ENCODE results near the gene AGO1.

DNA sequence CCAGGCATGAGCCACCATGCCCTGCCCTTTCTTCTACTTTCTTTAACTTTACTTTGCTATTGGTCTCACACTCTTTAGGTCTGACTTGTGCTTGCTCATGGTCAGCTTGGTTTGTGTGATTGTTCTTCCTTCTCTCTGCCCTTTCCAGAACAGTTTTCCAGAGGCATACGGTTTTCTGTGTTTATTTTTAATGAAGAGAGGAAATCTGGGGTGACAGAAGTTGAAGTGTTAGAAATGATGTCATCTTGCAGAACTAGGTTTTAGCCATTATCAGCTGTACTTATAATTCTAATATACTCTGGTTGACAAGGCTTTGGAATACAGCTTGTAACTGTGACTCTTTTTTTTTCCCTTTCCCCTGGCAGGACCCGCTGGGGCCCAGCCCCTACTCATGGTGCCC, 62.3 kb downstream of the AGO1 start:
- TF ChIP-seq, protein P1, sequence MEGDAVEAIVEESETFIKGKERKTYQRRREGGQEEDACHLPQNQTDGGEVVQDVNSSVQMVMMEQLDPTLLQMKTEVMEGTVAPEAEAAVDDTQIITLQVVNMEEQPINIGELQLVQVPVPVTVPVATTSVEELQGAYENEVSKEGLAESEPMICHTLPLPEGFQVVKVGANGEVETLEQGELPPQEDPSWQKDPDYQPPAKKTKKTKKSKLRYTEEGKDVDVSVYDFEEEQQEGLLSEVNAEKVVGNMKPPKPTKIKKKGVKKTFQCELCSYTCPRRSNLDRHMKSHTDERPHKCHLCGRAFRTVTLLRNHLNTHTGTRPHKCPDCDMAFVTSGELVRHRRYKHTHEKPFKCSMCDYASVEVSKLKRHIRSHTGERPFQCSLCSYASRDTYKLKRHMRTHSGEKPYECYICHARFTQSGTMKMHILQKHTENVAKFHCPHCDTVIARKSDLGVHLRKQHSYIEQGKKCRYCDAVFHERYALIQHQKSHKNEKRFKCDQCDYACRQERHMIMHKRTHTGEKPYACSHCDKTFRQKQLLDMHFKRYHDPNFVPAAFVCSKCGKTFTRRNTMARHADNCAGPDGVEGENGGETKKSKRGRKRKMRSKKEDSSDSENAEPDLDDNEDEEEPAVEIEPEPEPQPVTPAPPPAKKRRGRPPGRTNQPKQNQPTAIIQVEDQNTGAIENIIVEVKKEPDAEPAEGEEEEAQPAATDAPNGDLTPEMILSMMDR (conservative IDR thresholded peaks at IDR 0.05; ENCODE audit: low read length) = no peak
- no peak for TF ChIP-seq EZH2phosphoT487 (IDR thresholded peaks at IDR 0.05; ENCODE audit: borderline replicate concordance)

Data from Loucy (cell line).